Testis (tissue), 2 donors: Measurements from ENCODE around the gene SCUBE3.

ENCODE experiments used
- POLR2A ChIP-seq: fragments of 450-650 bp; IDR thresholded peaks from one replicate; pipeline ENCODE4 v1.6.1; 2017; ENCODE audit warnings: antibody characterized with exemption, mild to moderate bottlenecking, moderate library complexity
- TF ChIP-seq, protein P1 (sequence below), 3 experiments: fragments of 450-650 bp in 2 of 3; fragments of 200-600 bp in 1 of 3; sonication (generic) in 1 of 3; IDR thresholded peaks; one replicate each; pipeline ENCODE4 v1.5.1; 2016 to 2019; ENCODE audit warnings: antibody characterized with exemption in 3 of 3, mild to moderate bottlenecking in 2 of 3, moderate library complexity in 1 of 3

DNA sequence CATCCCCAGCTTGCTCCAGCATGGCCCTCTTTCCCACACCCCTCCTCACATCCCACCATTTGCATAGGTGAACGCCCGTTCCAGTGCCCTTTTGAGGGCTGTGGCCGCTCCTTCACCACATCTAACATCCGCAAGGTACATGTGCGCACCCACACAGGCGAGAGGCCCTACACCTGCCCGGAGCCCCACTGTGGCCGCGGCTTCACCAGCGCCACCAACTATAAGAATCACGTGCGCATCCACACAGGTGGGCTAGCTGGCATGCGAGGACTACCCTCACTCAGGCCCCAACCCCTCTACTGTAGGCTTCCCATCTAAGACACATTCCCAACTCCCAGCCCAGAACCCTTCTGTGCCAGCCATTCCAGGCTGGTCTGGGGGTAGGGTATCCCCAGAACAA, 77.7 kb downstream of the SCUBE3 start:
- TF ChIP-seq, protein P1, sequence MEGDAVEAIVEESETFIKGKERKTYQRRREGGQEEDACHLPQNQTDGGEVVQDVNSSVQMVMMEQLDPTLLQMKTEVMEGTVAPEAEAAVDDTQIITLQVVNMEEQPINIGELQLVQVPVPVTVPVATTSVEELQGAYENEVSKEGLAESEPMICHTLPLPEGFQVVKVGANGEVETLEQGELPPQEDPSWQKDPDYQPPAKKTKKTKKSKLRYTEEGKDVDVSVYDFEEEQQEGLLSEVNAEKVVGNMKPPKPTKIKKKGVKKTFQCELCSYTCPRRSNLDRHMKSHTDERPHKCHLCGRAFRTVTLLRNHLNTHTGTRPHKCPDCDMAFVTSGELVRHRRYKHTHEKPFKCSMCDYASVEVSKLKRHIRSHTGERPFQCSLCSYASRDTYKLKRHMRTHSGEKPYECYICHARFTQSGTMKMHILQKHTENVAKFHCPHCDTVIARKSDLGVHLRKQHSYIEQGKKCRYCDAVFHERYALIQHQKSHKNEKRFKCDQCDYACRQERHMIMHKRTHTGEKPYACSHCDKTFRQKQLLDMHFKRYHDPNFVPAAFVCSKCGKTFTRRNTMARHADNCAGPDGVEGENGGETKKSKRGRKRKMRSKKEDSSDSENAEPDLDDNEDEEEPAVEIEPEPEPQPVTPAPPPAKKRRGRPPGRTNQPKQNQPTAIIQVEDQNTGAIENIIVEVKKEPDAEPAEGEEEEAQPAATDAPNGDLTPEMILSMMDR (IDR thresholded peaks at IDR 0.05) = no peak
- no peak for TF ChIP-seq POLR2A
